ENCODE data around the gene HDAC8.
"Not testable (repeated sequence)": the region's sequence is repeated elsewhere in the genome, so short reads cannot be mapped to it uniquely, and the experiment has no call there.

The HDAC8 gene

GRCh38 chrX:72566448-72566847, 6.2 kb downstream of the HDAC8 start:
- DNase-seq, result no peak
- TF ChIP-seq POLR2A (IDR thresholded peaks at IDR 0.05; ENCODE audit: low read length), result no peak

GRCh38 chrX:72559655-72560054, 13.0 kb downstream of the HDAC8 start:
- DNase-seq, result not testable (repeated sequence)

GRCh38 chrX:72554448-72555140, 18.0 kb downstream of the HDAC8 start:
- DNase-seq, result peak; percentile 2 to 6
- TF ChIP-seq GATA1 (IDR thresholded peaks at IDR 0.05; ENCODE audit: low read depth, low read length), result no peak
- no peak for TF ChIP-seq POLR2A (IDR thresholded peaks at IDR 0.05; ENCODE audit: low read length)

- not testable (repeated sequence) for DNase-seq
These were observed 20.2 kb downstream of the HDAC8 start for GRCh38 chrX:72552443-72552842.

DNA sequence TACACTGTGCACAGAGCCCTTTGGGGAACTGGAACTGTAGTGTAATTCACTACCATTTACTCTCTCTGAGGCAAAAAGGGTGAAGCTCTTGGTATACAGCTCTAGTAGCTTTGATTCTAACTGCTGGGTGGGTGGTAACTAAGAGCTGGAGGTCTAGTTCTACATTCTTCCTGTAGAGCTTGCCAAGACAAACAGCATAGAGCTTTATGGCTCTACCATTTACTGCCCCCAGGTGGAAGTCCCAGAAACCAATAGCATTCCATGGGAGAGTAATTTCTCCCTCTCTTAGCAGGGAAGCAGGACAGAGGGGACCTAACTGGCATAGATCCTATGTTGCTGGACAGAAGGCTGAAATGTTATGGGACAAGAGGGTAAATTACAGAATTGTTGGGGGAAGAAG, 26.7 kb downstream of the HDAC8 start:
- no peak for TF ChIP-seq GATA1 (IDR thresholded peaks at IDR 0.05; ENCODE audit: low read depth, low read length)
- no peak for TF ChIP-seq POLR2A (IDR thresholded peaks at IDR 0.05; ENCODE audit: low read length)
- no peak for DNase-seq

GRCh38 chrX:72540318-72540717, 32.3 kb downstream of the HDAC8 start:
- peak; percentile 37 to 44 for DNase-seq

GRCh38 chrX:72539822-72540221, 32.8 kb downstream of the HDAC8 start:
- TF ChIP-seq GATA1 (IDR thresholded peaks at IDR 0.05; ENCODE audit: low read depth, low read length) (no peak), POLR2A (IDR thresholded peaks at IDR 0.05; ENCODE audit: low read length) (no peak)
- DNase-seq, result peak; percentile 16 to 23

More at GRCh38 chrX:72540318-72540717, 32.3 kb downstream of the HDAC8 start:
- TF ChIP-seq POLR2A (IDR thresholded peaks at IDR 0.05; ENCODE audit: low read length) (no peak), GATA1 (IDR thresholded peaks at IDR 0.05; ENCODE audit: low read depth, low read length) (no peak)

DNA sequence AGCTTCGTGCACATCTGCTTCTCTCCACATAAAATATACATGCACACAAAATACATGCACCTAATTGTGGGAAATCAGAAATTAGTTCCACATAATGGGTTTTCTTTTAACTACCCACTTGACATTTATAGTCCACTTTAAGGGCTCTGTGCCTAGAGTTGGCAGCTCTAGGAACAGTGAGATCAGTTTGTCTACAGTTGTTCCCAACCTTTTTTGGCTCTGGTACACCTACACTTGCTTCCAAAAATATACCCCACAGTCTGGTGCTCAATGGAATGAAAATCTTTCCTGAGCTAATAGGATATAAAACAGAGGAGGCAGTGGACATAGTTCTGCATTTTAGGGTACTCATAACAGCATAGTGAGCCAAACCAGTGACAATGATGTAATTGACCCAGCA, 36.1 kb downstream of the HDAC8 start:
- DNase-seq, result no peak
- no peak for TF ChIP-seq GATA1 (IDR thresholded peaks at IDR 0.05; ENCODE audit: low read depth, low read length)

- DNase-seq, result peak; percentile 53 to 64
- TF ChIP-seq POLR2A (IDR thresholded peaks at IDR 0.05; ENCODE audit: low read length), result no peak
- no peak for TF ChIP-seq GATA1 (IDR thresholded peaks at IDR 0.05; ENCODE audit: low read depth, low read length)
These were observed 40.3 kb downstream of the HDAC8 start for GRCh38 chrX:72532366-72532765.

- no peak for TF ChIP-seq POLR2A (IDR thresholded peaks at IDR 0.05; ENCODE audit: low read length)
- no peak for TF ChIP-seq GATA1 (IDR thresholded peaks at IDR 0.05; ENCODE audit: low read depth, low read length)
- peak; percentile 54 to 56 for DNase-seq
These were observed 45.8 kb downstream of the HDAC8 start for GRCh38 chrX:72526534-72527508.

DNA sequence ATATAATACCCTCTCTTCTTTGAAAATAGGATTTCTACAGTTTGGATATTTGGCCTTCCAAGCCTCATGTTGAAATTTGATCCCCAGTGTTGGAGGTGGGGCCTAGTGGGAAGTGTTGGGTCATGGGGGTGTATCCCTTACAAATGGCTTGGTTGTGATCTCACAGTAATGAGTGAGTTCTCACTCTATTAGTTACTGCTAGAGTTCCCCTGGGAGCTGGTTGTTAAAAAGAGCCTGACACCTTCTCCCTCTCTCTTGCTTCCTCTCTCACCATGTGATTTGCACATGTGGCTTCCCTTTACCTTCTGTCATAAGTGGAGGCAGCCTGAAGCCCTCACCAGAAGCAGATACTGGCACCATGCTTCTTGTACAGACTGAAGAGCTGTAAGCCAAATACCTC, 73.9 kb downstream of the HDAC8 start:
- no peak for TF ChIP-seq POLR2A (IDR thresholded peaks at IDR 0.05; ENCODE audit: low read length)
- no peak for TF ChIP-seq GATA1 (IDR thresholded peaks at IDR 0.05; ENCODE audit: low read depth, low read length)
- DNase-seq, result no peak

DNA sequence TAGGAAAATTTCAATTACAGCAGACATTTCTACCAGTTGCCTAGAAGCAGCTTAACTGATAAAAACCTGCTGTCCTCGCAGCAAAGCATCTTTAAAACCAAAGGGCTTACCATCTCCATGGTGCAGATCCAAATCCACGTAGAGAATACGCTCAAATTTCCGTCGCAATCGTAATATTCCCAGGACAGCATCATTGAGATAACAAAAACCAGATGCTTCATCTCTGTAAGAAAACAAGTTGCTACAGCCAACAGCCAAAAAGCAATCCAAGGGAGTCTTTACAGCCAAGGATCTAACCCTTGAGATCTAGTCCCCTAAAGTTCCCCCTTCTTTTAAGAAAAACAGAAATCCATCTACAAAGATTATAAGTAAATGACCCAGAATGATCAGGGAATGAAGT, 77.6 kb downstream of the HDAC8 start:
- TF ChIP-seq POLR2A (IDR thresholded peaks at IDR 0.05; ENCODE audit: low read length) (no peak), GATA1 (IDR thresholded peaks at IDR 0.05; ENCODE audit: low read depth, low read length) (no peak)
- no peak for DNase-seq

DNA sequence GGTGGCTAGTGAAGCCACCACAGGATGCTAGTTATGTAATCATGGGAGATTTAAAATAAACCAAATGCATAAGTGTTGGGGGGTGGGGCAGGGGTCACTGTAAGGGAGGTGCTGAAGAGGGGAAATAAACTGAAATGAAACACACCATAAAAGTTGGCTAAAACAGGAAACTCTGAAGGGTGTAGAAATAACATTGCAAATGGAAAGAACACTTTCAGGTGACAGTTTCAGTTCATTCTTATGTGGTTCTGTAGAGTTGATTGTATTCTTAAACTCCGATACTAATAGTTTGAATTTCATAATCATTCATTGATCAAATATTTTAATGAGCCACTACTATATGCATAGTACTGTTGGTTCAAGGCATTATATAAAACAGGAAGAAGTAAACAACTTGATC, 80.1 kb downstream of the HDAC8 start:
- DNase-seq, result no peak
- TF ChIP-seq POLR2A (IDR thresholded peaks at IDR 0.05; ENCODE audit: low read length) (no peak), GATA1 (IDR thresholded peaks at IDR 0.05; ENCODE audit: low read depth, low read length) (no peak)

DNA sequence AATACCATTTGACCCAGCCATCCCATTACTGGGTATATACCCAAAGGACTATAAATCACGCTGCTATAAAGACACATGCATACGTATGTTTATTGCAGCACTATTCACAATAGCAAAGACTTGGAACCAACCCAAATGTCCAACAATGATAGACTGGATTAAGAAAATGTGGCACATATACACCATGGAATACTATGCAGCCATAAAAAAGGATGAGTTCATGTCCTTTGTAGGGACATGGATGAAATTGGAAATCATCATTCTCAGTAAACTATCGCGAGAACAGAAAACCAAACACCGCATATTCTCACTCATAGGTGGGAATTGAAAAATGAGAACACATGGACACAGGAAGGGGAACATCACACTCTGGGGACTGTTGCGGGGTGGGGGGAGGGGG, 82.4 kb downstream of the HDAC8 start:
- not testable (repeated sequence) for DNase-seq

GRCh38 chrX:72487661-72488060, 85.0 kb downstream of the HDAC8 start:
- TF ChIP-seq GATA1 (IDR thresholded peaks at IDR 0.05; ENCODE audit: low read depth, low read length) (no peak), POLR2A (IDR thresholded peaks at IDR 0.05; ENCODE audit: low read length) (no peak)
- DNase-seq, result no peak
